Esophagus muscularis mucosa (tissue), 4 donors: ENCODE results near the gene KCNQ4.

ENCODE experiments used
- CTCF ChIP-seq, 3 experiments: fragments of 200-600 bp in 2 of 3; fragments of 450-650 bp in 1 of 3; sonication (generic) in 2 of 3; IDR thresholded peaks; one replicate each; pipeline ENCODE4 v1.5.1; 2017 to 2019; ENCODE audit warnings: antibody characterized with exemption in 3 of 3, mild to moderate bottlenecking in 2 of 3, moderate library complexity in 1 of 3
- EP300 ChIP-seq: sonication (generic); formaldehyde crosslinking; IDR thresholded peaks from one replicate; pipeline ENCODE4 v1.6.1; 2017; ENCODE audit warnings: antibody characterized with exemption
- POLR2A ChIP-seq: fragments of 450-650 bp; IDR thresholded peaks from one replicate; pipeline ENCODE4 v1.6.1; 2017; ENCODE audit warnings: antibody characterized with exemption, moderate library complexity, mild to moderate bottlenecking, low read depth
- POLR2AphosphoS5 ChIP-seq, 2 donors: sonication (generic); formaldehyde crosslinking; IDR thresholded peaks; one replicate each; pipeline ENCODE4 v1.6.1; 2017; ENCODE audit warnings: antibody characterized with exemption in 2 of 2

GRCh38 chr1:40853885-40854170 lies 70.2 kb downstream of the KCNQ4 start:
- TF ChIP-seq CTCF (IDR thresholded peaks at IDR 0.05) (no peak), POLR2A (no peak), EP300 (no peak), POLR2AphosphoS5 (IDR thresholded peaks at IDR 0.05) (no peak)
